GM18511 (cell line): ENCODE data around the gene TPRG1.

Experiments
- ATAC-seq: cut with Tn5 transposase; IDR thresholded peaks from one replicate; pipeline ENCODE4 v1.9.1; 2021; ENCODE audit warnings: mild to moderate bottlenecking, moderate library complexity; ENCODE audit not compliant: unreplicated experiment

The TPRG1 gene

GRCh38 chr3:189349772-189350171 lies 178.0 kb downstream of the TPRG1 start:
- ATAC-seq: no peak

DNA sequence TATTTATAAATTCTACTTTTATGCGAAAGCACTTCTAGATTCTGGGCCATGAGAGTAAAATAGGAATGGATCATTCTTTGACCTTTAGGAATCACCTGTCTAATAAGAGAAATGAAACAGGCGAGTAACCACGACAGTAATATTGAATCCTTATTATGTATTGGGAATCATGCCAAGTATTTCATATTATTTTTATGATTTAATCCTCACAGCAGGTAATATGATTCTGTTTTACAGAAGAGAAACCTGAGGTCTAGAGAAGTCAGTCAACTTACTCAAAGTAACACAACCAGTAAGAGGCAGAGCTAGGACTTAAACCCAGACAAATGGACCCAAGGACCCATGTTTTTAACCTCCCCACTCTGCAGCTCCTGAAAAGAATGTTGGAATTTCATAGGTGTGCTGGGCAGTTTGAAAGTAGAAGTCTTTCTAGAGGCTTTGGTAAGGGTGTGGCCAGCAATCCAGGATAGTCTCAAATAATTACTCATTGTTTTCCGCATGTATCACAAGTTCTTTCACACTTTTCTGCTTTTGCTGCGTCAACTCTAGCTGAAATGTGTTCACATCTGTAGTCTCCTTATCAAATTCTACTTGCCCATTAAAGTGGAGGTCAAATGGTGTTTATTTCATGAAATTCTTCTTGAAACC lies 181.7 kb downstream of the TPRG1 start:
- no peak for ATAC-seq

GRCh38 chr3:189353988-189354889 lies 182.5 kb downstream of the TPRG1 start:
- ATAC-seq: no peak

GRCh38 chr3:189355115-189355480 lies 183.3 kb downstream of the TPRG1 start:
- no peak for ATAC-seq

GRCh38 chr3:189355481-189356201 lies 183.9 kb downstream of the TPRG1 start:
- ATAC-seq: no peak

- ATAC-seq: no peak
These were observed 188.5 kb downstream of the TPRG1 start for GRCh38 chr3:189360291-189360690.

GRCh38 chr3:189361103-189361835 lies 189.5 kb downstream of the TPRG1 start:
- no peak for ATAC-seq

- ATAC-seq: no peak
These were observed 192.0 kb downstream of the TPRG1 start for GRCh38 chr3:189363590-189364255.

GRCh38 chr3:189365609-189366564 lies 194.1 kb downstream of the TPRG1 start:
- ATAC-seq: no peak

DNA sequence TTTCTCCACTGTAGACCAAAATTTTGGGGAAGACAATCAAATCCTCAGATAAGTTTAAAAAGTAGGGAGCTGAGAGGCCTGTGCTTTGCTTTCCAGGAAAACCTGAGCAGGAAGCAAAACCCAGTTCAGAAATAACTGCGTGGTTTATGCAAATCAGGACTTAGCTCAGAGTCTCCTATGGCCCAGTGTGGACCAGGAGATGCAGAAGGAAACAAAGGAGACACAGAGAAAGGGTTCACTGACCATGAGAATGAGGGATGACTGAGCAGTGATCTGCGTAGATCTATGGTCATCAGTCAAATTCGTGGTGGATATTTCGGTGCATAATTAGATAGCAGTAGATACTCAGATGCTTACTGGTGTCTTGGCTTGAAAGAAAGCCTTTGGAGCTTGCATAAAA lies 196.6 kb downstream of the TPRG1 start:
- peak; percentile 55 for ATAC-seq

DNA sequence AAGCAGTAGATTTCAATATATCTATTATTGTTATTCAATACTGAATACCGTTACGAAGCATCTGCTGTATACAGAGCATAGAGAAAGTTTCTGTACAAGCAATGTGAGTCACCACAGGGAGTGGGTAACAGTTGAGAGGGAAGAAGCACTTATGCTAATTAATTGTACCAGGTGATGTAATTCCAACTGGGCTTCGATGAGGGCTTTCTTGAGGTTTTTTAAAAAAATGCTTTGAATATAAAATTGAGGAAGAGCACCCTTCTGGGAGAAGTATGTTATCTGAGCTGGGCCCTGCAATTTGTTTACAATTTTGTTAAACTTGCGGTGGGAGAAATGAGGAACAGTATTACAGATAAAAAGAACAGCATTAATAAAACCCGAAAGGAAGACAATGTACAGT lies 197.9 kb downstream of the TPRG1 start:
- ATAC-seq: no peak

DNA sequence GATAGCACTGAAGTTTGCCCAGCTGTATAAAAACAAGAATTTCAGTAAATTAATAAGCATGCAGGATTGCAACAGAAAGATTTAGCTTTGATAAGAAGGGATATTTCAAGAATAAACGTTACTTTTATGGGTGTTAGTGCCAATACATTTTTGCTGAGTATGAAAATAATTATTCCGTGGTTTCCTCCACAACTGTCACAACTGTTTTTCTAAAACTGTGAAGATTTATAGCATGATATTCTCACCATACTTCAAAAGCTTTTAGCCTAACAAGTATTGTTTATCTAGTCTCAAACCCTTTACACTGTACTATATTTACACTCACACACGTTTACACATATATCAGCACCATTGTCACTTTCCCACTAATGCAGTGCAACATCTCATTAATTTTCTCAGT lies 200.5 kb downstream of the TPRG1 start:
- ATAC-seq: no peak
